ENCODE results near the gene CCDC91.

CCDC91 gene

GRCh38 chr12:28585146-28585545 lies 394.9 kb downstream of the CCDC91 start:
- no peak for DNase-seq (ENCODE audit: low spot score)

GRCh38 chr12:28586481-28586880 lies 396.2 kb downstream of the CCDC91 start:
- DNase-seq (ENCODE audit: low spot score) = no peak

GRCh38 chr12:28591831-28592230 lies 401.6 kb downstream of the CCDC91 start:
- DNase-seq (ENCODE audit: low spot score) = no peak
